ENCODE data around the gene EIF4ENIF1. TPM values are rescaled to one million over a fixed set of nuclear protein-coding genes. Genes with fewer than 3 reads are reported as not detected.

The EIF4ENIF1 gene, protein sequence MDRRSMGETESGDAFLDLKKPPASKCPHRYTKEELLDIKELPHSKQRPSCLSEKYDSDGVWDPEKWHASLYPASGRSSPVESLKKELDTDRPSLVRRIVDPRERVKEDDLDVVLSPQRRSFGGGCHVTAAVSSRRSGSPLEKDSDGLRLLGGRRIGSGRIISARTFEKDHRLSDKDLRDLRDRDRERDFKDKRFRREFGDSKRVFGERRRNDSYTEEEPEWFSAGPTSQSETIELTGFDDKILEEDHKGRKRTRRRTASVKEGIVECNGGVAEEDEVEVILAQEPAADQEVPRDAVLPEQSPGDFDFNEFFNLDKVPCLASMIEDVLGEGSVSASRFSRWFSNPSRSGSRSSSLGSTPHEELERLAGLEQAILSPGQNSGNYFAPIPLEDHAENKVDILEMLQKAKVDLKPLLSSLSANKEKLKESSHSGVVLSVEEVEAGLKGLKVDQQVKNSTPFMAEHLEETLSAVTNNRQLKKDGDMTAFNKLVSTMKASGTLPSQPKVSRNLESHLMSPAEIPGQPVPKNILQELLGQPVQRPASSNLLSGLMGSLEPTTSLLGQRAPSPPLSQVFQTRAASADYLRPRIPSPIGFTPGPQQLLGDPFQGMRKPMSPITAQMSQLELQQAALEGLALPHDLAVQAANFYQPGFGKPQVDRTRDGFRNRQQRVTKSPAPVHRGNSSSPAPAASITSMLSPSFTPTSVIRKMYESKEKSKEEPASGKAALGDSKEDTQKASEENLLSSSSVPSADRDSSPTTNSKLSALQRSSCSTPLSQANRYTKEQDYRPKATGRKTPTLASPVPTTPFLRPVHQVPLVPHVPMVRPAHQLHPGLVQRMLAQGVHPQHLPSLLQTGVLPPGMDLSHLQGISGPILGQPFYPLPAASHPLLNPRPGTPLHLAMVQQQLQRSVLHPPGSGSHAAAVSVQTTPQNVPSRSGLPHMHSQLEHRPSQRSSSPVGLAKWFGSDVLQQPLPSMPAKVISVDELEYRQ
- total RNA-seq (2022; extraction: Qiagen RNA extraction), result 12.1 to 18.1 TPM (median 15.3 TPM) in 5 replicates

DNA sequence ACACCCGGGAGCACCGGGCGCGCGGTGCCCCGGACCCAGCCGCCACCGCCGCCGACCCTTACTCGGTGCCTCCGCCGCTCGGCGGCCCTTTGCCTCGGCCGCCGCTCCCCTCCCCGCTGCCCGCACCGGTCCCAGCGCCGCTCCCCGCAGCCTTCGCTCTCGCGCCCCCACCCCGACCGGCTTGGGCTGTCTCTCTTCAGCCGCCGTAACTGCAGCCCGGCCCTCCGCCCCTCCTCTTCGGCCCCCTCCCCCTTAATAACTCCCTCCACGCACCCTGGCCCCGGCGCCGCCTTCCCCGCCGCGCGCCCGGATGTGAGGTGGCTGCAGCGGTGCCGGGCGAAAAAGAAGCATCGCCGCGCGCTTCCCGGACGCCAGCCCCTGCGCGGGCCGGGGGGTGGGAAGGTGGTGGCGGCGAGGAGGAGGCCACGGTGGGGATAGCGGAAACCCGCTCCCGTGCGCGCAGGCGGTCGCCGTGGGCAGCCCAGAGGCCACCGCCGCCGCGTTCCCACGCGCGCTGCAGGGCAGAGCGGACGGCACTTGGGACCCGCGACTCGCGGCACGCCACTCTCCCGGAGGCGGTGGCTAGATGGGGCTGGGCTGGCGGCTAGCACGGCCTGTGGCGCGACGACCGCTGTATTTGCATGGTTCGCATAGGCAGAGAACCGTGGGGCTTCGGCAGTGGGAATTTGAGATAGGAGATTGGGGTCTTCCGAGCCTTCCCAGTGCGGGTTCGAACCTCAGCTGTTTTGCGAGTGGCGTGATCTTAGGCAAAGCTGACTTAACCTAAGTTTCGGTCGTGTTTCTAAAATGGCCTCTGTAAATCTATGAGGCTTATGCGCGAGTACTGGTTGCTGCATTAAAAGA, at the start of gene EIF4ENIF1:
EIF4ENIF1 (minus strand) TSS at position 211 of the 864 bp plus-strand sequence. CDS start 1,124 bp downstream, outside the sequence.

DNA sequence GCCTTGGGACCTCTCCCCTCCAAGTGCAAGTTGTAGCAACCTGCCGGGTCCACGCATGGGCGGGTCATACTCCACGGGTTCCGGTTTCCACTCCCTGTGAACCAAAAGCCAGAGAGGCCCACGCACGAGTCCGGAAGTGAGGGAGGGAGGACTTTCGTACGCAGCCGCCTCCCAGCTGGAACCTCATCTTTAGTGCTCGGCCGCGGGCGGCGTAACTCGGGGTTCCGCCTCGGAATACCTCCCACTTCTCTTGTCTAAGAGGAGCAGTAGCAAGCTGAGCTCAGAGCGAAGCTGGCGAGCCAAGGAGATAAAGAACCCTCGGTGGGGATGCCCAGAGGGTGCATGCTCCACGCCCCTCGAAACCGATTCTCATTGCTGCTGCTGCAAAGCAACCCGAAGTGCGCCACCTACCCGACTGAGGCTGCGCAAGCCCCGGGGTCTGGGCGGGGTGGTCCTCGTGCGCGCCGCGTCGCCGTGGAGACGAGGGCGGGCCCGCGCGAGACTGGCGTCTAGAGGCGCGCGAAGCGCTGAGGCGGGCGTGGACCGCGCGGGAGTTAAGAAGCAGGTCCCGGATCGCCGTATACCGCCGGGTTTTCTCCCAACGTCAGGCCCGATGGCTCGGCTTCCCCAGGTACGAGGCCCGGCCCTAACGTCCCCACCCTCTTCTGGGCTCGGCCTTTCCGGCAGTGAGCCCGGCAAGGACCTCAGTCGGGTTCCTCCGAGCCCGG, 6.5 kb upstream of the EIF4ENIF1 start, which contains the start of gene SFI1:
SFI1 (plus strand) TSS at position 530 of the 728 bp plus-strand sequence. CDS start 11,749 bp downstream, outside the sequence.

DNA sequence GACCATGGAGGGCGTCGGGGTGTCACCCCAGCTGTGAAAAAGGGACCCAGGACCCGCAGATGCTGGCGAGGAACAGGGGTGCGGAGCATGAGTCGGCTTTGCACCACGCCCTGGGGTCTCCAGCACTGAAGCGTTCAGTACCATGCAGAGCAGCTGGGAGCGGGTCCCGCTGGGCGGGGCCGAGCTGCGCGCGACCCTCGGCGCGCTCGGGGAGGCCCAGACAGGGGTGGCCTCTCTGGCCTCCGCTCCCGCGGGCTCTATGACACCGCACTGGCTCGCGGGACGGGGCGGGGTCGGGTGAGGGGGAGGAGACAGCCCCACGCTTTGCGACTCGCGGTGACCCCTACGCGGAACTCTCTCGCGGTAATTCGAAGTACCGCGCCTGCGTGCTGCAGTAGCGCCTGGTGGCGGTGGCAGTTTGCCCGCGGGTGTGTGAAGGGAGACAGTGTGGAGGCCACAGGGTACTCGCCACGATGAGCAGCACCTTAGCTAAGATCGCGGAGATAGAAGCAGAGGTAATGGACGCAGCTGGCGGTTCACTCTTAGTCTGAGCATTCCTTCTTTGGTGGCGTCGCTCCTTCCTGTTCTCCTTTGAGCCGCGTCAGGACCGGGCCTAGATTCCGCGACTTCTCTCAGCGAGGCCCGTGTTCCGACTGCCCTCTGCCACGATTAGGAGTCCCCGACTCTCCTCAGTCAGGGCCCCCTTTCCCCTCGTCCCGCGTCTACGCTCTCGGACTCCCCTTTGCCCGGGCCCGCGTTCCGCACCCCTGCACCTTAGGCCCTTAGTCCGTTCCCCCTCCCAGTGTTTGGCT, 90.2 kb downstream of the EIF4ENIF1 start, which contains the start of gene DRG1:
DRG1 (plus strand) TSS at position 394 of the 812 bp plus-strand sequence; CDS start at position 474, 80 bp downstream.

Other genes with a start within 250 kb of the EIF4ENIF1 start
- gene PIK3IP1, start 197.4 kb downstream of the EIF4ENIF1 start, total RNA-seq (2022; extraction: Qiagen RNA extraction), result 0.64 to 0.84 TPM (median 0.74 TPM) in 5 replicates
- gene PATZ1, start 143.5 kb downstream of the EIF4ENIF1 start, total RNA-seq (2022; extraction: Qiagen RNA extraction), result 20.1 to 22.5 TPM (median 21.6 TPM) in 5 replicates
- 54.8 to 94.9 TPM (median 59.1 TPM) in 5 replicates for gene DRG1, start 90.2 kb downstream of the EIF4ENIF1 start, total RNA-seq (2022; extraction: Qiagen RNA extraction)
- gene SFI1, start 6.7 kb upstream of the EIF4ENIF1 start, total RNA-seq (2022; extraction: Qiagen RNA extraction), result 8.0 to 11.0 TPM (median 10.2 TPM) in 5 replicates
- 25.0 to 30.4 TPM (median 25.3 TPM) in 5 replicates for gene PISD, start 172.4 kb upstream of the EIF4ENIF1 start, total RNA-seq (2022; extraction: Qiagen RNA extraction)

Measured in A549 treated with Hydrocortisone at 1 μM for 4 hours (cell line).